ENCODE data around the gene KRTAP1-3.

DNA sequence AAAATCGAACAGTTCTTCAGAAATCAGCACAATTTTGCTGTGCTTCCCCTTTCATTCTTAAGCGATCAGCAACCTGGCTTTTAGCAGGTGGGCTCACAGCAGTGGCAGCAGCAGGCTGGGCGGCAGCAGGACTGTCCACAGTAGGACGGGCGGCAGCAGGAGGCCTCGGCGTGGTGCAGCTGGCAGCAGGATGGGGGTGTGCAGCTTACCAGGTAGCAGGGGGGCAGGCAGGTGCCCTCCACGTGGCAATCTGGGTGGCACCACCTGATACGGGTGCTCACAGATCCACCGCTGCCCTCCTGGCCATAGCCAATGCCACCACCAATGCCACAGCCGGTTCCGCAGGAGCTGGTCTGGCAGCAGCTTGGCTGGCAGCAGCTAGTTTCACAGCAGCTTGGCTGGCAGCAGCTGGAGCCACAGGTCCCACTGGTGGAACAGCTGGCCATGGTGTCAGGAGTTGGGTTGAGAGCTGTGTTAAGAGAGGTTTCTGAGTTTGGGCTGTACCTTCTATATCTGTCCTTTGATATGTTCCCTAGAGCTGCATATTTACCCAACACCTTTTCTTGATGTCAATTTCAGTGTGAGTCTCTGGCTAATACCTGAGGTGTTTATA lies 4.9 kb downstream of the KRTAP1-3 start, which contains the start of gene KRTAP1-4:
- TF ChIP-seq ZNF384 (IDR thresholded peaks at IDR 0.05) (no peak), FOXK2 (IDR thresholded peaks at IDR 0.05) (no peak), BHLHE40 (IDR thresholded peaks at IDR 0.05; ENCODE audit: borderline replicate concordance) (no peak), CTBP1 (IDR thresholded peaks at IDR 0.05; ENCODE audit: borderline replicate concordance) (no peak), FOXM1 (IDR thresholded peaks at IDR 0.05; ENCODE audit: borderline replicate concordance) (no peak), SP1 (IDR thresholded peaks at IDR 0.05) (no peak), SUZ12 (IDR thresholded peaks at IDR 0.05) (no peak), NFRKB (IDR thresholded peaks at IDR 0.05) (no peak), PKNOX1 (IDR thresholded peaks at IDR 0.05) (no peak), FOXA1 (IDR thresholded peaks at IDR 0.05) (no peak), HDGF (IDR thresholded peaks at IDR 0.05; ENCODE audit: borderline replicate concordance) (no peak)

All from HEK293T (cell line).